Hippocampal formation (tissue), 2 donors: Measurements from ENCODE around the gene TSHZ2.
"Not testable (repeated sequence)": the region's sequence is repeated elsewhere in the genome, so short reads cannot be mapped to it uniquely, and the experiment has no call there.

Experiments used
- DNase-seq, 2 donors: peaks; one replicate each; lab custom pipeline; 2025; lab: John Stamatoyannopoulos, UW

The TSHZ2 gene

GRCh38 chr20:52962183-52962582 lies 10.0 kb upstream of the TSHZ2 start:
- no peak for DNase-seq

GRCh38 chr20:52963131-52963530 lies 9.0 kb upstream of the TSHZ2 start:
- DNase-seq: no peak

- DNase-seq: no peak
These were observed 8.0 kb upstream of the TSHZ2 start for GRCh38 chr20:52964131-52964530.

- no peak for DNase-seq
These were observed 6.8 kb upstream of the TSHZ2 start for GRCh38 chr20:52965380-52965779.

GRCh38 chr20:52965819-52966218 lies 6.3 kb upstream of the TSHZ2 start:
- DNase-seq: no peak

- DNase-seq: not testable (repeated sequence)
These were observed 5.6 kb upstream of the TSHZ2 start for GRCh38 chr20:52966543-52966942.

- DNase-seq: no peak
These were observed 514 bp upstream of the TSHZ2 start for GRCh38 chr20:52971498-52972189.

- DNase-seq: no peak
These were observed 1.0 kb downstream of the TSHZ2 start for GRCh38 chr20:52972965-52973819.

GRCh38 chr20:52974179-52974594 lies 2.0 kb downstream of the TSHZ2 start:
- no peak for DNase-seq

- DNase-seq: no peak
These were observed 3.0 kb downstream of the TSHZ2 start for GRCh38 chr20:52975029-52975732.

- DNase-seq: no peak
These were observed 3.8 kb downstream of the TSHZ2 start for GRCh38 chr20:52975803-52976531.

- no peak for DNase-seq
These were observed 6.7 kb downstream of the TSHZ2 start for GRCh38 chr20:52978851-52979250.

GRCh38 chr20:52981051-52981450 lies 8.9 kb downstream of the TSHZ2 start:
- DNase-seq: no peak

- DNase-seq: no peak
These were observed 11.7 kb downstream of the TSHZ2 start for GRCh38 chr20:52983726-52984450.

GRCh38 chr20:52984451-52984810 lies 12.3 kb downstream of the TSHZ2 start:
- DNase-seq: no peak

GRCh38 chr20:52985687-52986086 lies 13.5 kb downstream of the TSHZ2 start:
- no peak for DNase-seq

- no peak for DNase-seq
These were observed 15.1 kb downstream of the TSHZ2 start for GRCh38 chr20:52987295-52987694.

GRCh38 chr20:52991830-52992229 lies 19.7 kb downstream of the TSHZ2 start:
- DNase-seq: no peak

GRCh38 chr20:52992632-52993031 lies 20.5 kb downstream of the TSHZ2 start:
- DNase-seq: no peak

GRCh38 chr20:52993076-52993475 lies 20.9 kb downstream of the TSHZ2 start:
- DNase-seq: no peak

- DNase-seq: no peak
These were observed 22.2 kb downstream of the TSHZ2 start for GRCh38 chr20:52994184-52994970.
